ENCODE data around the gene PNMA8C.
A peak's percentile ranks its signal among the peaks of the same experiment; 100 is the strongest.

The PNMA8C gene
- 0 to 0.32 (median 0.02) reads per million in 18 experiments for total RNA-seq

- peak; percentile 53 to 69 for DNase-seq
Measured at GRCh38 chr19:46428239-46429135, at the start of gene PNMA8C. PNMA8C (minus strand) TSS chr19:46428936; CDS start chr19:46428359, 577 bp downstream.

GRCh38 chr19:46475986-46476385 is 47.2 kb upstream of the PNMA8C start:
- no peak for DNase-seq

GRCh38 chr19:46474211-46474610 is 45.5 kb upstream of the PNMA8C start:
- DNase-seq = no peak

- no peak for DNase-seq
Measured at GRCh38 chr19:46472592-46472991, 43.9 kb upstream of the PNMA8C start.

- no peak for DNase-seq
Measured at GRCh38 chr19:46471811-46472543, 43.2 kb upstream of the PNMA8C start.

GRCh38 chr19:46471116-46471733 is 42.5 kb upstream of the PNMA8C start, which contains the start of gene PNMA8A:
PNMA8A (minus strand) TSS chr19:46471563; CDS start chr19:46471035, 528 bp downstream.
- DNase-seq = peak; percentile 17 to 35

GRCh38 chr19:46470376-46470775 is 41.6 kb upstream of the PNMA8C start:
- DNase-seq = no peak

- no peak for DNase-seq
Measured at GRCh38 chr19:46469541-46470185, 40.9 kb upstream of the PNMA8C start.

GRCh38 chr19:46466536-46467196 is 37.9 kb upstream of the PNMA8C start:
- DNase-seq = no peak

- DNase-seq = no peak
Measured at GRCh38 chr19:46463516-46463915, 34.8 kb upstream of the PNMA8C start.

GRCh38 chr19:46461537-46461936 is 32.8 kb upstream of the PNMA8C start:
- no peak for DNase-seq

GRCh38 chr19:46460981-46461380 is 32.2 kb upstream of the PNMA8C start:
- no peak for DNase-seq

GRCh38 chr19:46460055-46460454 is 31.3 kb upstream of the PNMA8C start:
- DNase-seq = no peak

- no peak for DNase-seq
Measured at GRCh38 chr19:46456930-46457329, 28.2 kb upstream of the PNMA8C start.

- DNase-seq = no peak
Measured at GRCh38 chr19:46454244-46454643, 25.5 kb upstream of the PNMA8C start.

GRCh38 chr19:46453661-46454060 is 24.9 kb upstream of the PNMA8C start:
- no peak for DNase-seq

- no peak for DNase-seq
Measured at GRCh38 chr19:46452186-46452585, 23.4 kb upstream of the PNMA8C start.

GRCh38 chr19:46451352-46451751 is 22.6 kb upstream of the PNMA8C start:
- DNase-seq = no peak

- DNase-seq = no peak
Measured at GRCh38 chr19:46450737-46451136, 22.0 kb upstream of the PNMA8C start.

- no peak for DNase-seq
Measured at GRCh38 chr19:46449228-46449627, 20.5 kb upstream of the PNMA8C start.

- no peak for DNase-seq
Measured at GRCh38 chr19:46448601-46449000, 19.9 kb upstream of the PNMA8C start.

- no peak for DNase-seq
Measured at GRCh38 chr19:46447824-46448223, 19.1 kb upstream of the PNMA8C start.
